Fibroblast of the conjunctiva (primary cell): ENCODE data around the gene KAZN.

ENCODE experiments used
- DNase-seq: peaks from one replicate; pipeline ENCODE4 v3.0.0-alpha.2; 2010; ENCODE audit warnings: low read depth

KAZN gene

GRCh38 chr1:14647777-14648176, 49.3 kb downstream of the KAZN start:
- no peak for DNase-seq

- DNase-seq: no peak
Observed at GRCh38 chr1:14648391-14648790, 49.9 kb downstream of the KAZN start.

- DNase-seq: no peak
Observed at GRCh38 chr1:14648896-14649855, 50.7 kb downstream of the KAZN start.

- DNase-seq: no peak
Observed at GRCh38 chr1:14649976-14650375, 51.5 kb downstream of the KAZN start.

GRCh38 chr1:14650951-14651350, 52.5 kb downstream of the KAZN start:
- DNase-seq: no peak

- no peak for DNase-seq
Observed at GRCh38 chr1:14652840-14653239, 54.4 kb downstream of the KAZN start.

- DNase-seq: peak; percentile 27
Observed at GRCh38 chr1:14653461-14653960, 55.0 kb downstream of the KAZN start.

GRCh38 chr1:14654554-14654953, 56.1 kb downstream of the KAZN start:
- DNase-seq: no peak

- no peak for DNase-seq
Observed at GRCh38 chr1:14655385-14655784, 56.9 kb downstream of the KAZN start.

GRCh38 chr1:14656384-14656937, 58.0 kb downstream of the KAZN start:
- no peak for DNase-seq

- no peak for DNase-seq
Observed at GRCh38 chr1:14658642-14659041, 60.2 kb downstream of the KAZN start.

- DNase-seq: no peak
Observed at GRCh38 chr1:14659913-14660312, 61.4 kb downstream of the KAZN start.

- DNase-seq: no peak
Observed at GRCh38 chr1:14660801-14661200, 62.3 kb downstream of the KAZN start.

GRCh38 chr1:14661222-14661621, 62.7 kb downstream of the KAZN start:
- DNase-seq: peak; percentile 28

- DNase-seq: no peak
Observed at GRCh38 chr1:14662116-14662515, 63.6 kb downstream of the KAZN start.

- DNase-seq: no peak
Observed at GRCh38 chr1:14663773-14664172, 65.3 kb downstream of the KAZN start.

- DNase-seq: no peak
Observed at GRCh38 chr1:14666373-14666772, 67.9 kb downstream of the KAZN start.

GRCh38 chr1:14666962-14667650, 68.6 kb downstream of the KAZN start:
- DNase-seq: no peak

- no peak for DNase-seq
Observed at GRCh38 chr1:14667651-14667984, 69.1 kb downstream of the KAZN start.

GRCh38 chr1:14668538-14668937, 70.1 kb downstream of the KAZN start:
- DNase-seq: no peak

- DNase-seq: no peak
Observed at GRCh38 chr1:14672005-14672404, 73.5 kb downstream of the KAZN start.

GRCh38 chr1:14674030-14674429, 75.5 kb downstream of the KAZN start:
- no peak for DNase-seq

- no peak for DNase-seq
Observed at GRCh38 chr1:14676400-14676799, 77.9 kb downstream of the KAZN start.
